Head of caudate nucleus (tissue), 42 donors: Measurements from ENCODE around the gene LAMTOR1.

Experiments used
- DNase-seq, 42 donors: peaks; one replicate each; pipeline versions ENCODE4 v3.0.0 to v3.0.0-alpha.2; 2020 to 2021; ENCODE audit warnings: mixed read lengths in 7 of 42
- intact Hi-C: fragments of 100-400 bp; cut with DNase I; formaldehyde crosslinking; loops from one replicate; pipeline ENCODE4 v1.15.0; 2022

The LAMTOR1 gene

DNA sequence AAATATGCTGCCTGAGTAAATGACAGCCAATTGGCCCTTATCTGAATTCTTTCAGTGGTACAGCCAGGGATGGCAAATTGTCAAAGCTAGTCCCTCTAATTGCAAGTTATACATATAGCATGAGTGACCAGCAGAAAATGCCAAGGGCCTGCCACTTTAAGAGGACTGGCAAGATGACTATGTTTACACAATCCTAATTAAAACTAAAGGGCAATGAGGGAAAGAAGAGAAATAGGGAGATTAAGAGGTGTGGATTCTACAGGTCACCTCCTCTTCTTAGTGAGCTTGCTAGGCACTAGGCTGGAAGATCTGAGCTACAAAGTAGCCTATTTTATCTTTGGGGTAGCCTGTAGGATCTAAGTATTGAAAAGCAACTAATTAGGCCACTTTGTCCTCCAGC, 36.2 kb downstream of the LAMTOR1 start:
- DNase-seq: no peak
- intact Hi-C loops: no loop called here

DNA sequence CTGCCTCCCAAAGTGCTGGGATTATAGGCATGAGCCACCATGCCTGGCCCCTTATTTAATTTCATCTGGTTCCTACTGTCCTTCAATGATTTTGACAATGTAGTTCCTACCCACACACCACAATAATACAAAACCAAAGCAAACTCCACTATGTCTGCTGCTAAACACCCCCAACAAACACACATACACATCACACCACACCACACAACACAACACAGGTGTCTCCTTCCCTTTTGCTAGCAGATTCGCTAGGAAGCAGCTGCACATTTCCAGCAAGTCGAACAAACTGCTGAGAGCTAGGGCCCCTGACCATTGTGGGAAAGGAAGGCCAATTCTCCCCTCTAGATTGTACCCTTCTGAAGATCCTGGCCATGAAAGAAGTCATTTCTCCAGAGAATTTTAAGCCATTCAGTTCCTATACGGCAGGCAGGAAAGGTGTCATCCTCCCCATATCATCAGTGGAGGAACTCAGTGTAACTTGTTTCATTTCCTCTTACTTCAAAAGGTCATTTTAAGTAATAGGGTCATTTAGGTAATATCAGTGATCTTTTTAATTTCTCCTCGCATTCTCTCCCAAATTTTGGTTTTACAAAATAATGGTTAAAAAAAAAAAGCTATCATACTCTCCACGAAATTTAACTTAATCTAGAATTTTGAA, 41.2 kb downstream of the LAMTOR1 start:
- intact Hi-C loops: no loop called here
- no peak for DNase-seq

DNA sequence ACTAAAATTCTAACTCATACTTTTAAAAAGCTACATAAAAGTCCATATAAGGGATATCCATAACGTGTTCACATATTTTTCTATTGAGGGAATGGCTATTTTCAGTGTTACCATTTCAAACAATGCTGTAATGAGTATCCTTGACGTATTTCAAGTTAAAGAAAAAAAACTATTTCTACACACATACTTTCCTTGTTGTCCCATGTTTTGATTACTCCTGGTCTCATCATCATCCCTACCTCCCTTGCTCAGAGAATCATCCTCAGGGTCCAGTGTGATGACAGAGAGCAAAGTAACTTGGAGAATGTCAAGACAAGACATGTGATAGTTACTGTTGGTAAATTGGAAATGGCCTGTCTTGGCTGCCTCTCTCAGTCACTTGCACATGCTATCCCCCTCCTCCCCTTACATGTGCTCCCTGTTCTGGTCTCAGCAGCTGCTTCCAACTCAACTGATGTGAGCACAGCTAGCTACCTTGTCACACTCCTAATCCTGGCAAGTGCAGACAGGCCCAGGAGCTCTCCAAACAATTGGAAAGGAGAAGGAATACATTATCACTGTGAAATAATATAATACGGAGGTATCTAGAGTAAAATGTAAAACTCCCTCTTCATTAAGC, 44.6 kb downstream of the LAMTOR1 start:
- DNase-seq: no peak
- intact Hi-C loops: no loop called here

DNA sequence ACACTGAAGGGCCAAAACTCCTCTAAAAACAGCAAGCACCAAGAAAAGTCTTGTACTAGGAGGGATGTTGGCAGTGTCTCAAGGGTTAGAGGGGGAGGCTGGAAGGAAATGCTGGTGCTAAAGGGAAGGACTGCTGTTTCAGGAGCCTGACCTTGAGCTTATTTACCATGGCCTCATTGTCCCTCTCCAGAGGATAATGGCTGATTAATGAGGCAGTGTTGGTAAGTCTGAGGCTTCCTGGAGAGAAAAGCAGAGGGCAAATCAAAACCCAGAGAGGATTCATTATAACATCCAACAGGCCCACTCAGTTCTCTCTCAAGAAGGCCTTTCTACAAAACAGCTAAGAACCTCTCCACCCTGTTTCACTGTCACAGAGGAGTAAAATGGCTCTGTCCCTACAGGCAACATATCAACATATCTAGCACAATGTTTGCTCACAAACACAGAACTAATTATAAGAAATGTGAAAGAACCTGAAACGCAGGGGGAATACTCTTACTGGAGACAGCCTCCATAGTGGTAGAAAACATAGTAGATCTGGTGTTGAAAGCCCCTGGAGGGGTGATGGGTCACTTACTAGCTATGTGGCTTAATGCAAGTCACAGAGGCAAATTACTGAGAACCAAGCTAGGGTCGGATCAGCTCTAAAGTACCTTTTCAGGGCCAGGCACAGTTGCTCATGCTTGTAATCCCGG, 54.2 kb downstream of the LAMTOR1 start:
- DNase-seq: peak in 1 of 42 donors; percentile 8
- intact Hi-C loops: no loop called here
